Endodermal cell (in vitro differentiated cells): ENCODE results near the gene ACOT7. TPM values are rescaled to one million over a fixed set of nuclear protein-coding genes. Genes with fewer than 3 reads are reported as not detected.
A peak's percentile ranks its signal among the peaks of the same experiment; 100 is the strongest.
"Not testable (repeated sequence)": the region's sequence is repeated elsewhere in the genome, so short reads cannot be mapped to it uniquely, and the experiment has no call there.

Experiments used
- DNase-seq: peaks from one replicate; pipeline ENCODE4 v3.0.0-alpha.2; 2017
- H3K27ac ChIP-seq: 2 replicates; pipeline ENCODE4 v1.5.1; 2013; ENCODE audit warnings: mild to moderate bottlenecking, low read depth, low read length, moderate library complexity
- H3K27me3 ChIP-seq: 2 replicates; pipeline ENCODE4 v1.6.1; 2013; ENCODE audit warnings: mild to moderate bottlenecking, low read length, moderate library complexity; ENCODE audit not compliant: insufficient read depth, control insufficient read depth, poor library complexity, severe bottlenecking
- H3K36me3 ChIP-seq: 2 replicates; pipeline ENCODE4 v1.7.0; 2013; ENCODE audit warnings: mild to moderate bottlenecking, low read length, moderate library complexity; ENCODE audit not compliant: control insufficient read depth, insufficient read depth
- H3K4me1 ChIP-seq: one replicate; pipeline ENCODE4 v1.7.0; 2013; ENCODE audit warnings: low read length; ENCODE audit not compliant: control insufficient read depth, insufficient read depth
- H3K4me3 ChIP-seq: 2 replicates; pipeline ENCODE4 v1.5.1; 2013; ENCODE audit warnings: mild to moderate bottlenecking, low read length, moderate library complexity
- H3K9ac ChIP-seq: 2 replicates; pipeline ENCODE4 v1.6.1; 2013; ENCODE audit warnings: mild to moderate bottlenecking, low read length, moderate library complexity; ENCODE audit not compliant: poor library complexity, severe bottlenecking; ENCODE audit errors: extremely low read depth
- H3K9me3 ChIP-seq: 2 replicates; pipeline ENCODE4 v1.6.1; 2013; ENCODE audit warnings: mild to moderate bottlenecking, low read length, moderate library complexity; ENCODE audit not compliant: control insufficient read depth
- H3K27ac Mint-ChIP-seq: 2 replicates; pipeline ENCODE4 v1.8.0; 2020; ENCODE audit warnings: mixed read lengths
- H3K27me3 Mint-ChIP-seq: 2 replicates; pipeline ENCODE4 v1.8.0; 2021; ENCODE audit warnings: mild to moderate bottlenecking, mixed read lengths; ENCODE audit not compliant: insufficient read depth
- H3K36me3 Mint-ChIP-seq: 2 replicates; pipeline ENCODE4 v1.8.0; 2020; ENCODE audit warnings: low read depth, mixed read lengths
- H3K4me1 Mint-ChIP-seq: 2 replicates; pipeline ENCODE4 v1.8.0; 2020; ENCODE audit warnings: mixed read lengths
- H3K4me3 Mint-ChIP-seq: 2 replicates; pipeline ENCODE4 v1.8.0; 2020; ENCODE audit warnings: mild to moderate bottlenecking, moderate library complexity, mixed read lengths
- H3K9me3 Mint-ChIP-seq: 2 replicates; pipeline ENCODE4 v1.8.0; 2020; ENCODE audit warnings: mild to moderate bottlenecking, mixed read lengths
- CTCF ChIP-seq: fragments of 200-600 bp; sonication (generic); conservative IDR thresholded peaks from 2 replicates; pipeline ENCODE4 v1.5.0; 2021; ENCODE audit warnings: antibody characterized with exemption, mild to moderate bottlenecking
- WGBS, 2 experiments: methylation state at CpG; one replicate each; pipeline versions ENCODE4 v1.1.5 to v1.1.7; 2013; ENCODE audit warnings: missing lambda C conversion rate in 2 of 2, mixed read lengths in 1 of 2; ENCODE audit not compliant: insufficient coverage in 1 of 2, insufficient read length in 1 of 2; 5-methylcytosine and 5-hydroxymethylcytosine counted together
- total RNA-seq, 2 donors: library from RNA; stranded (reverse); fragmentation: NEBNext Ultra II Directional in 1 of 2; extraction: Animal tissue kit (Norgen Biotek cat#: 25700) in 1 of 2; gene quantifications; 2 replicates in 1 of 2; 3 replicates in 1 of 2; pipeline ENCODE4 v1.2.1, GENCODE V29; 2021

The ACOT7 gene
- total RNA-seq, 2 donors from 2014 or later, result 51.3 to 70.7 TPM

DNA sequence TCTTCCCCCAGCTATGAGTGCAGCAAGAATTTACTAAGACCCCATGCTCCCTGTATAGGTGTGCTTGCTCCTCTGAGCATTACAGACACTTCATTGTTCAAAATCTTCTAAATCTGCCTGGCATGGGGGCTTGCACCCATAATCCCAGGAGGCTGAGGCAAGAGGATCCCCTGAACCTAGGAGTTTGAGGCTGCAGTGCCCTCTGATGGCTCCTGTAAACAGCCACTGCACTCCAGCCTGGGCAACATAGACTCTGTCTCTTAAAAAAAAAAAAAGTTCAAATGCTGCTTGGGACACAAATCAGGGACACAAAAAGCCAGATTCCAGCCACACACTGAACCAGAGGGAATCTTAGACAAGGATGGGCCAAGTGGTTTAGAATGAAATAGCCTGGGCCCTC lies 3.4 kb upstream of the ACOT7 start:
- Mint-ChIP-seq H3K4me1 (peaks cover 11% of the 10 kb centered on the region), H3K4me3 (no peak overlapping the region), H3K9me3 (peaks cover 2% of the 10 kb centered on the region), H3K27ac (no peak overlapping the region), H3K36me3 (no peaks in the 10 kb centered on the region), H3K27me3 (peaks cover 31% of the 10 kb centered on the region)
- no peaks in the 10 kb centered on the region for H3K36me3 ChIP-seq
- no peak overlapping the region for H3K9ac ChIP-seq
- peak; percentile 19 for TF ChIP-seq CTCF
- no peak for DNase-seq
- no peak overlapping the region for H3K27ac ChIP-seq
- no peak overlapping the region for H3K4me3 ChIP-seq
- no peaks in the 10 kb centered on the region for H3K27me3 ChIP-seq
- no peaks in the 10 kb centered on the region for H3K9me3 ChIP-seq
- H3K4me1 ChIP-seq, result no peaks in the 10 kb centered on the region

DNA sequence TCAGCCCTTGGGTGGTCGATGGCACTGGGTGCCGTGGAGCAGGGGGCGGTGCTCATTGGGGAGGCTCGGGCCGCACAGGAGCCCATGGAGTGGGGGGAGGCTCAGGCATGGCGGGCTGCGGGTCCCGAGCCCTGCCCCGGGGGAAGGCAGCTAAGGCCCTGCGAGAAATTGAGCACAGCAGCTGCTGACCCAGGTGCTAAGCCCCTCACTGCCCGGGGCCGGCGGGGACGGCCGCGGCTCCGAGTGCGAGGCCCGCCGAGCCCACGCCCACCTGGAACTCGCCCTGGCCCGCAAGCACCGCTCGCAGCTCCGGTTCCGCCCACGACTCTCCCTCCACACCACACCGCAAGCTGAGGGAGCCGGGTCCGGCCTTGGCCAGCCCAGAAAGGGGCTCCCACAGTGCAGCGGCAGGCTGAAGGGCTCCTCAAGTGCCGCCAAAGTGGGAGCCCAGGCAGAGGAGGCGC lies 2.2 kb upstream of the ACOT7 start:
- not testable (repeated sequence) for H3K9ac ChIP-seq, H3K27ac Mint-ChIP-seq, H3K4me3 ChIP-seq, DNase-seq, H3K9me3 ChIP-seq, H3K27ac ChIP-seq, H3K36me3 Mint-ChIP-seq, H3K36me3 ChIP-seq, H3K4me1 ChIP-seq, H3K4me3 Mint-ChIP-seq, H3K9me3 Mint-ChIP-seq, H3K27me3 ChIP-seq
- Mint-ChIP-seq H3K27me3 (peaks cover 30% of the 10 kb centered on the region), H3K4me1 (peaks cover 14% of the 10 kb centered on the region)
- WGBS, 2 experiments, result 96 to 100% methylated on average over 9 to 34 of the region's 34 CpGs

DNA sequence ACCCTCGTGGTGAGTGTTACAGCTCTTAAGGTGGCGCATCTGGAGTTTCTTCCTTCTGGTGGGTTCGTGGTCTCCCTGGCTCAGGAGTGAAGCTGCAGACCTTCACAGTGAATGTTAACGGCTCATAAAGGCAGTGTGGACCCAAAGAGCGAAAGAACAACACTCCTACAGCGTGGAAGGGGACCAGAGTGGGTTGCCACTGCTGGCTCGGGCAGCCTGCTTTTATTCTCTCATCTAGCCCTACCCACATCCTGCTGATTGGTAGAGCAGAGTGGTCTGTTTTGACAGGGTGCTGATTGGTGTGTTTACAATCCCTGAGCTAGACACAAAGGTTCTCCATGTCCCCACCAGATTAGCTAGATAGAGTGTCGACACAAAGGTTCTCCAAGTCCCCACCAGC lies 1.6 kb upstream of the ACOT7 start:
- 95 to 98% methylated on average over 6 to 8 of the region's 8 CpGs for WGBS, 2 experiments

DNA sequence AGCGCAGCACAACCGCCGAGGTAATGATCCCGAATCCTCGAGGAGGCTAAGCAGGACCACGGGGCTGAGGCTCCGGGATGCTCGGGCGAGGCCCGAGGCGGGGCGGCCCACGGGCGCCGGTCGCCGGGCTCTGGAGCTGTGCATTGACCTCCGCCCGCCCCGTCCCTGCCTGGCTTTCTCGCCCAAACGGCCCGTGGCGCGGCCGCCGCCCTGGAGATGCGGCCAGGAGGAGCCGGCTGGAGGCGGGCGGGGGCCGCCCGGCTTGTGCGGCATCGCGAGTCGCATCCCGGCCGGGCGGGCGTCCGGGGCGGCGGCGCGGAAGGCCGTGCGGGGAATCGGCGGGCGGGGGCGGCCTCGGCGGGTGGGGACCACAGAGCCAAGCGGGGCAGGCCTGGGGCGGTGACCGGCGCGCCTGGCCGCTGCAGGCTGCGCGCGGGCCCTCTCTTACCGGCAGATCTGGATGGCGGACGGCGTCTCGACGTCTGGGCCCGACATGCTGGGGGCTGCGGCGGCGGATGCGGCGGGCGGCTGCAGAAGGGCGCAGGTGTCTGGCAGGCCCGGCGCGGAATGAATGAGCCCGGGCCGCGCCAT lies 663 bp downstream of the ACOT7 start:
- Mint-ChIP-seq H3K9me3 (peaks cover 2% of the 10 kb centered on the region), H3K27me3 (peaks cover 23% of the 10 kb centered on the region), H3K4me1 (peaks cover 14% of the 10 kb centered on the region), H3K27ac (no peak overlapping the region), H3K36me3 (peaks cover 4% of the 10 kb centered on the region), H3K4me3 (peak overlapping the region; percentile 67)
- Histone ChIP-seq H3K4me1 (no peaks in the 10 kb centered on the region), H3K36me3 (no peaks in the 10 kb centered on the region), H3K4me3 (peak overlapping the region; percentile 80), H3K9me3 (no peaks in the 10 kb centered on the region), H3K27ac (no peak overlapping the region), H3K9ac (peak overlapping the region; percentile 18), H3K27me3 (no peaks in the 10 kb centered on the region)
- no peak for TF ChIP-seq CTCF
- DNase-seq, result peak; percentile 65
- 0% methylated on average over 83 of the region's 83 CpGs; no CpG with 5 or more reads in 1 of the 2 experiments for WGBS, 2 experiments

More for the DNA sequence above, 1.6 kb upstream of the ACOT7 start:
- not testable (repeated sequence) for H3K4me1 ChIP-seq, H3K27ac ChIP-seq, H3K36me3 Mint-ChIP-seq, DNase-seq, H3K9me3 ChIP-seq, H3K27me3 ChIP-seq, H3K9me3 Mint-ChIP-seq, H3K36me3 ChIP-seq, H3K4me3 ChIP-seq, H3K9ac ChIP-seq, H3K4me3 Mint-ChIP-seq, H3K27ac Mint-ChIP-seq
- Mint-ChIP-seq H3K4me1 (peaks cover 14% of the 10 kb centered on the region), H3K27me3 (peaks cover 30% of the 10 kb centered on the region)
